ENCODE measurements around the gene TKFC.
"Not testable (repeated sequence)": the region's sequence is repeated elsewhere in the genome, so short reads cannot be mapped to it uniquely, and the experiment has no call there.

Gene TKFC

DNA sequence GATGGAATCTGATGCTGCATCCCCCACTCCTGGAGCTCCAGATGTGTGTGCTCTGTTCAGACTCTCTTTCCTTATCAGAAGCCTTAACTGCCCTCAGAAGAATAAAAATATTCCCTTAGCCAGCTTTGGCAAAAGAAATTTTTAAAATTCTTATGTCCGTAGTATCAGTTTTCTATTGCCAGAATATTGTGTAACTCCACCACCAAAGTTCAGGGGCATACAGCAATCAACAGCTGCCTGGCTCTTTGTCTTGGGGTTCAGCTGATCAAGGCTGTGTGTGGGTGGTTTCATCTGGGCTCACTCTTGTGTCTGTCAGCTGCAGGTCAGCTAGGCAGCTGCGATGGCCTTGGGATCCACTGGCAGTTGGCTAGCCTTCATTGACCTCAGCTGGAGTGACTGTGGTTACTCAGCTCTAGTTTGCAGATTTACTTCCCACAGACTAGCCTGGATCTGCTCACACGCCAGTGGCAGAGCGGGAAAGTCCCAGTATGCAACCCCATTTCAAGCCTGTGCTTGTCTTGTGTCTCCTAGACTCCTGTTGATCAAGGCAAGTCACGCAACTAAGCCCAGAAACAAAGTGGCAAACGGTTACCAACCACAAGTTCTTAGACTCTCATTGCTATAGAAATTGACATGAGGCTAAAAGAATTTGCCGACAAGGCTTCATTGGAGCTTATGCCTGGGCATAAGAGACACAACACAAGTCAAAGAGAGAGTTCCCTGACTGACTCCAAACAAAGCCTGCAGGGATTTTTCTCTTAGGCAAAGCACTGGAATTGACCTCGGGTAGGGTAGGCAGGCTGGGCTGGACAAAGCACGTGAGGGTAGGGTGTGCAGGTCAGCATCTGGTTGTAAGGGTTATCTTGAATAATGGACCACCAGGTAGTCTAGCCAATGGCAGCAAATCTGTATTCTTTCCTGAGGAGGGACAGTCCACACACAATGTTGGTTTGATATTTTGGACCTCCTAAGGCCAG lies 36.6 kb downstream of the TKFC start:
- DNase-seq: no peak

DNA sequence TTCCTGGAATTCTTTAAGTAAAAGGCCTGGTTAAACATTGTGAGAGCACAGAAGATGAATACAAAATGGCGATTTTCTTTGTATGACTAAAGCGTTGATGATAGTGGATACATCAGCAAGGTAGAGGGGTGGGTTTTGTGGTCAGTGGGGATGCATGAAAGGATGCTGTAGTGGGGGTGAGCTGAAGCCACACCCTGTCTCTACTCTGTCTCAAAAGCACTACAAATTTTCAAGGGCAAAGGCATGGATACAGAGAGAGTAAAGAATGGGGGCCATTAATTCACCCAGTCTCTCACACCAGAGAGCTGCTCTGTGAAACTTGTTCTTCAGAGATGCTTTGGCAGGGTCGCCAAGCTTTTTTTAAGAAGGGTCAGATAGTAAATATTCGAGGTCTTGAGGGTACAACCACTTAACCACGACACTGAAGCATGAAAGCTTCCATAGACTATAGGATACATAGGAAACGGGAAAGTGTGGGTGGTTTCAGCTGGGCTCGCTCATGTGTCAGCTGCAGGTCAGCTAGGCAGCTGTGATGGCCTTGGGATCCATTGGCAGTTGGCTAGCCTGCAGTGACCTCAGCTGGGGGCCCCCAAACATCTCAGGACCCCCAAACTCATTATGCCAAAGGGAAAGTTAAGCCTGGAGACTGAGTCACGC lies 37.4 kb downstream of the TKFC start:
- DNase-seq: no peak

GRCh38 chr11:61372659-61373420 lies 39.8 kb downstream of the TKFC start:
- DNase-seq: no peak

DNA sequence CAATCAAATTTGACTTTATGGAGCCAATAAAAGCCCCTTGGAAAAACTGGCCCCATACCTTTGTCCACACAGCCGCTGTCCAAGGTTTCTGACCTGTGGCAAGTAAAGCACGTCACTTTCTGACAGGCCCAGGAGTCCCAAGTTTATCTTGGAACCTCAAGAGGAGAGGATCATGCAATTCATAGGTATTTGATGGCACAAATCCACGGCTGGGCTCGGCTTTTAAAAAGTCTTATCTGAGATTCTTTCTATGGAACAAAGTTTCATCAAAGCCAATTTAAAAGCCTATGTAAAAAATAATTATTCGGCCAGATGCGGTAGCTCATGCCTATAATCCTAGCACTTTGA lies 42.7 kb downstream of the TKFC start:
- DNase-seq: no peak

DNA sequence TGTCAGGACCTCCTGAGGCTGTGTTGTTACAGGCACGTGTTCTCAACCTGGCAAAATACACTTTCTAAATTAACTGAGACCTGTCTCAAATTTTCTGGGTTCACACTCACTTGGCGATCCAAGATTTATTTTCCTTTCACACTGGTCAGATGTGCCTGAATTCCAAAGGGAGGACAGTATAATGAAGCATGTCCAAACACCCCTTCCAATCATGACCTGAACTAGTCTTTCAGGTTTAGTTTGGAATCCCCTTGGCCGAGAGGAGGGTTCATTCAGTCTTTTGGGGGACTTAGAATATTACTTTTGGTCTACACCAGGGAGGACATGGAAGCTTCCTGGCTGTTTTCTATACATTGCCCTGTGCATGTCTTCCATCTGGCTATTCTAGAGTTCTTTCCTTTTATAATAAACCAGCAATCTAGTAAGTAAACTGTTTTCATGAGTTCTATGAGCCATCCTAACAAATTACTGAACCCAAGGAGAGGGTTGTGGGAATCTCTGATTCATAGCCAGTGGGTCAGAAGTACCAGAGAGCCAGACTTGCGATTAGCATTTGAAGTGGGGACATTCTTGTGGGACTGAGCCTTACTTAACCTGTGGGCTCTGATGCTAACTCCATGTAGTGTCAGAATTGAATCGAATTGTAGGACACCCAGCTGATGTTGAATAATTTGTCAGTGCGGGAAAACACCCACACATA lies 44.6 kb downstream of the TKFC start:
- DNase-seq: no peak

DNA sequence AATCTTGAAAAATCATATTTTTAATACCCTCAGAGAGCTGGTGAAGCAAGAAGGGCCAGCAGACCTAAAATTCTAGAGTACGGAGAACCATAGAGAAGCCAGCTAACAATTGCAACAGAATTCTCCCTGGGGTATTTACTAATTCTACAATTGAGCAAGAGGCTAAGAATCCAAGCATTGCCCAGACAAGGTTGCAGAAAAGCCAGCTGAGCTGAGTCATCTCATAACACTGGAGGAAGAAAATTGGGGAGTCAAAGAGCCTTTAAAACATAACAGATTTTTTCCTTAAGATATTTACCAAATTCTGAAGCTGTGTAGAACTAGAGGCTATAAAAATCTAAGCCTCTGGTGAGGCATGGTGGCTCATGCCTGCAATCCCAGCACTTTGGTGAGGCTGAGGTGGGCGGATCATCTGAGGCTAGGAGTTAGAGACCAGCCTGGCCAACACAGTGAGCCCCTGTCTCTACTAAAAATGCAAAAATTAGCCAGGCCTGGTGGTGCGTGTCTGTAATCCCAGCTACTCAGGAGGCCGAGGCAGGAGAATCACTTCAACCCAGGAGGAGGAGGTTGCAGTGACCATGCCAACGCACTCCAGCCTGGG lies 45.8 kb downstream of the TKFC start:
- DNase-seq: no peak

GRCh38 chr11:61380884-61381283 lies 47.9 kb downstream of the TKFC start:
- DNase-seq: no peak

DNA sequence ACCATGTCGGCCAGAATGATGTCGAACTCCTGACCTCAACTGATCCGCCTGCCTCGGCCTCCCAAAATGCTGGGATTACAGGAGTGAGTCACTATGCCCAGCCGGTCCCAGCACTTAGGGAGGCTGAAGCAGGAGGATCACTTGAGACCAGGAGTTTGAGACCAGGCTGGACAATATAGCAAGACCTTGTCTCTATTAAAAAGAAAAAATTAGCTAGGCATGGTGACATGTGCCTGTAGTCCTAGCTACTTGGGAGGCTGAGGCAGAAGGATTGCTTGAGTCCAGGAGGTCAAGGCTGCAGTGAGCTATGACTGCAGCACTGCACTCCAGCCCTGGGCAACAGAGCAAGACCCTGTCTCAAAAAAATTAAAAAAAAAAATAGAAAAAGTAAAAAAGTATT lies 50.8 kb downstream of the TKFC start:
- not testable (repeated sequence) for DNase-seq

DNA sequence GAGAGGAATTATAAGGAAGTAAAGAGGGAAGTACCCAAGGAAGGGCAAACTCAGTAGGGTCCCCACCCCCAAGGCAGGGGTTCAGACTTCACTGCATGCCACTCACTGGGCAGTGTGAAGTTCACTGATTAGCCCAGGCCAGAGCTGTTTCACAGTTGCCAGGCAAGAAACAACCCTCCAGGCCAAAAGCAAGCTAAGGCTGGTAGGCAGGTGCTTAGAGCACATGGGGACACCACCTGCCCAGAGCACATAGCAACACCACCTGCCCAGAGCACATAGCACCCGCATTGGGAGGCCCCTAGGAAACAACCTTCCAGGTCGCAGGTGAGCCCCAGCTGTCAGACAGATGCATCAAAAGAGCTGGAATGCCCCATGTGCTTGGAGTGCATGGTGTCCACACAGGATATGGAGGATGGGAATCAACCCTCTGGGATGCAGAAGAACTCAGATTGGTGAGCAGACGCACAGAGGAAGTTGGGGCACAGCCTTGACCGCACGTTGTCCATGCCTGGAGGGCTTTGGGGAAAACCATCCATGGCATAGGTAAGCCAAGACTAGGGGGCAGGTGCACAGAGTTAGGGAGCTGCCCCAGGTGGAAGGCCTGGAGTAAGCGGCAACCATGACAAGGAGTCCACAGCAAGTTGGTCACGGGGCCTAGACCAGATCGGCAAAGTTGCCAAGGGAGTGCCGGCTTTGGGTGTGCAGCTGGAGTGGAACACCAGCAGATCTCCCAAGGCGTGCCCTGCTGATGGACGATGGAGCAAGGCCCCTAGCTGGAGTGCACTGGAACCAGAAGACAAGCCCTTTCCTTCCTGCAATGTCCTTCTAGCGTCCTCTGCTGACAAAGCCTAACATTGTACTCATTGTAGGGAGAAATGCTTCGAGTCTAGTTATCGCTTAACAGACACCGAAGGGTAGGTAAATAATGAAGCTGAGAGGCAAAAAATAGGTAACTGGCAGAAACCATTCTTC lies 51.5 kb downstream of the TKFC start:
- DNase-seq: no peak

- no peak for DNase-seq
These were observed 57.1 kb downstream of the TKFC start for GRCh38 chr11:61390161-61390560.

- DNase-seq: peak in 1 of 2 donors; percentile 29
These were observed 60.1 kb downstream of the TKFC start for GRCh38 chr11:61392981-61393595.
